B cell (primary cell): Measurements from ENCODE around the gene RPL19.

Experiments
- EZH2 ChIP-seq: IDR thresholded peaks from 2 replicates; pipeline ENCODE4 v1.6.1; 2012; ENCODE audit warnings: borderline replicate concordance, low read depth, mild to moderate bottlenecking, moderate library complexity, low read length; ENCODE audit not compliant: insufficient read depth, poor library complexity, severe bottlenecking
- TF ChIP-seq, protein P1 (sequence below): fragments of 200-600 bp; IDR thresholded peaks from one replicate; pipeline ENCODE4 v1.8.0; 2022; ENCODE audit warnings: antibody characterized with exemption, mild to moderate bottlenecking

DNA sequence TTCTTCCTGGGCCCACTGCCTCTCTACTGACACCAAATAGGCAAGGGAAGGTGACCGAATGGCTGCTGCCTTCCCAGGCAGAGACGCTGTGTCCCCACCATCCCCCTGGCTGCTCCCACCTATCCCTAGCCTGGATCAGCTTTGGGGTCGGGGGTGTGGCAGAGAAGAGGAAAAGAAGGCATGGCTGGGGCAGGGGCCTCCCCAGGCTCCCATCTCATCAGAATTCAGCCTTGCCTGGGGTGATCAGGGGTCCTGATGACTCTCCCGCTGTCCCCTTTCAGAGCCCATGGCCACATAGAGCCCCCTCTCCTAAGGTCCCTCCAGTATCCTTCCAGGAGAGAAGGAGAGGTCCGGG, 49.3 kb upstream of the RPL19 start:
- TF ChIP-seq, protein P1, sequence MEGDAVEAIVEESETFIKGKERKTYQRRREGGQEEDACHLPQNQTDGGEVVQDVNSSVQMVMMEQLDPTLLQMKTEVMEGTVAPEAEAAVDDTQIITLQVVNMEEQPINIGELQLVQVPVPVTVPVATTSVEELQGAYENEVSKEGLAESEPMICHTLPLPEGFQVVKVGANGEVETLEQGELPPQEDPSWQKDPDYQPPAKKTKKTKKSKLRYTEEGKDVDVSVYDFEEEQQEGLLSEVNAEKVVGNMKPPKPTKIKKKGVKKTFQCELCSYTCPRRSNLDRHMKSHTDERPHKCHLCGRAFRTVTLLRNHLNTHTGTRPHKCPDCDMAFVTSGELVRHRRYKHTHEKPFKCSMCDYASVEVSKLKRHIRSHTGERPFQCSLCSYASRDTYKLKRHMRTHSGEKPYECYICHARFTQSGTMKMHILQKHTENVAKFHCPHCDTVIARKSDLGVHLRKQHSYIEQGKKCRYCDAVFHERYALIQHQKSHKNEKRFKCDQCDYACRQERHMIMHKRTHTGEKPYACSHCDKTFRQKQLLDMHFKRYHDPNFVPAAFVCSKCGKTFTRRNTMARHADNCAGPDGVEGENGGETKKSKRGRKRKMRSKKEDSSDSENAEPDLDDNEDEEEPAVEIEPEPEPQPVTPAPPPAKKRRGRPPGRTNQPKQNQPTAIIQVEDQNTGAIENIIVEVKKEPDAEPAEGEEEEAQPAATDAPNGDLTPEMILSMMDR = no peak
- no peak for TF ChIP-seq EZH2
